ENCODE results near the gene ASGR1. TPM values are rescaled to one million over a fixed set of nuclear protein-coding genes. Genes with fewer than 3 reads are reported as not detected.

ASGR1 gene
- under 1 TPM in 1 of 2 donors, not detected in 1; 0.95 TPM for total RNA-seq

- peak within 1 kb of the TSS; percentile 47 for H3K4me3 Mint-ChIP-seq
Observed at GRCh38 chr17:7179317-7180254, at the start of gene ASGR1. Gene ASGR1, minus strand, starts transcription at chr17:7179370. Its CDS starts 807 bp downstream, at chr17:7178563.

GRCh38 chr17:7228920-7229319, 49.8 kb upstream of the ASGR1 start:
- no peaks in the 10 kb centered on the region for H3K27me3 Mint-ChIP-seq
- peaks cover 10% of the 10 kb centered on the region for H3K36me3 Mint-ChIP-seq
- H3K4me3 Mint-ChIP-seq, result no peak overlapping the region
- H3K9me3 Mint-ChIP-seq, result no peaks in the 10 kb centered on the region
- H3K4me1 Mint-ChIP-seq (ENCODE audit: low read depth in 2 of 2), result peaks cover 18 to 20% of the 10 kb centered on the region in 2 donors
- H3K27ac Mint-ChIP-seq, result no peak overlapping the region
- ATAC-seq (no peak), DNase-seq (ENCODE audit: low spot score) (no peak)

More at GRCh38 chr17:7179317-7180254, at the start of gene ASGR1:
- Mint-ChIP-seq H3K9me3 (no peaks in the 10 kb centered on the region), H3K27ac (no peak within 1 kb of the TSS), H3K27me3 (peaks cover 6 to 8% of the 10 kb centered on the region in 2 donors), H3K36me3 (no peaks in the 10 kb centered on the region), H3K4me1 (ENCODE audit: low read depth in 2 of 2) (peaks cover 6 to 7% of the 10 kb centered on the region in 2 donors)
- ATAC-seq (no peak), DNase-seq (ENCODE audit: low spot score) (no peak)

GRCh38 chr17:7226721-7227710, 47.8 kb upstream of the ASGR1 start:
- DNase-seq (ENCODE audit: low spot score), result no peak
- Mint-ChIP-seq H3K27ac (no peak overlapping the region), H3K4me1 (ENCODE audit: low read depth in 2 of 2) (peaks cover 3 to 12% of the 10 kb centered on the region in 2 donors), H3K4me3 (no peak overlapping the region), H3K9me3 (no peaks in the 10 kb centered on the region), H3K36me3 (peaks cover 6% of the 10 kb centered on the region), H3K27me3 (no peaks in the 10 kb centered on the region)
- ATAC-seq, result no peak

- Mint-ChIP-seq H3K9me3 (no peaks in the 10 kb centered on the region), H3K27ac (no peak overlapping the region), H3K4me3 (no peak overlapping the region), H3K36me3 (peaks cover 4% of the 10 kb centered on the region), H3K4me1 (ENCODE audit: low read depth in 2 of 2) (peaks cover 8 to 19% of the 10 kb centered on the region in 2 donors), H3K27me3 (no peaks in the 10 kb centered on the region)
- DNase-seq (ENCODE audit: low spot score), result no peak
- ATAC-seq, result peak in 1 of 2 donors; percentile 5
Observed at GRCh38 chr17:7225711-7226331, 46.7 kb upstream of the ASGR1 start.

GRCh38 chr17:7224661-7225111, 45.5 kb upstream of the ASGR1 start:
- Mint-ChIP-seq H3K9me3 (no peaks in the 10 kb centered on the region), H3K27me3 (no peaks in the 10 kb centered on the region), H3K27ac (no peak overlapping the region), H3K4me1 (ENCODE audit: low read depth in 2 of 2) (peaks cover 15 to 26% of the 10 kb centered on the region in 2 donors), H3K36me3 (peaks cover 4% of the 10 kb centered on the region), H3K4me3 (no peak overlapping the region)
- no peak for DNase-seq (ENCODE audit: low spot score)
- no peak for ATAC-seq

- no peak overlapping the region for H3K27ac Mint-ChIP-seq
- ATAC-seq (no peak), DNase-seq (ENCODE audit: low spot score) (no peak)
- no peaks in the 10 kb centered on the region for H3K9me3 Mint-ChIP-seq
- H3K4me3 Mint-ChIP-seq, result no peak overlapping the region
- peaks cover 4% of the 10 kb centered on the region for H3K36me3 Mint-ChIP-seq
- H3K27me3 Mint-ChIP-seq, result no peaks in the 10 kb centered on the region
- peaks cover 21 to 32% of the 10 kb centered on the region in 2 donors for H3K4me1 Mint-ChIP-seq (ENCODE audit: low read depth in 2 of 2)
Observed at GRCh38 chr17:7224110-7224509, 44.9 kb upstream of the ASGR1 start.

GRCh38 chr17:7223375-7223774, 44.2 kb upstream of the ASGR1 start:
- H3K36me3 Mint-ChIP-seq, result peaks cover 4% of the 10 kb centered on the region
- H3K27me3 Mint-ChIP-seq, result no peaks in the 10 kb centered on the region
- H3K4me1 Mint-ChIP-seq (ENCODE audit: low read depth in 2 of 2), result peaks cover 28 to 36% of the 10 kb centered on the region in 2 donors
- no peak for DNase-seq (ENCODE audit: low spot score)
- no peak for ATAC-seq
- H3K4me3 Mint-ChIP-seq, result no peak overlapping the region
- H3K27ac Mint-ChIP-seq, result no peak overlapping the region
- H3K9me3 Mint-ChIP-seq, result no peaks in the 10 kb centered on the region

GRCh38 chr17:7222972-7223292, 43.8 kb upstream of the ASGR1 start:
- Mint-ChIP-seq H3K27ac (no peak overlapping the region), H3K36me3 (peaks cover under 1% of the 10 kb centered on the region), H3K4me3 (no peak overlapping the region), H3K4me1 (ENCODE audit: low read depth in 2 of 2) (peaks cover 28 to 36% of the 10 kb centered on the region in 2 donors), H3K27me3 (no peaks in the 10 kb centered on the region), H3K9me3 (no peaks in the 10 kb centered on the region)
- ATAC-seq (no peak), DNase-seq (ENCODE audit: low spot score) (no peak)

GRCh38 chr17:7222093-7222971, 43.2 kb upstream of the ASGR1 start:
- Mint-ChIP-seq H3K27me3 (no peaks in the 10 kb centered on the region), H3K27ac (no peak overlapping the region)
- ATAC-seq, result no peak

GRCh38 chr17:7221278-7222092, 42.3 kb upstream of the ASGR1 start:
- DNase-seq (ENCODE audit: low spot score) (no peak), ATAC-seq (no peak)
- no peaks in the 10 kb centered on the region for H3K9me3 Mint-ChIP-seq
- H3K4me1 Mint-ChIP-seq (ENCODE audit: low read depth in 2 of 2), result peaks cover 29 to 39% of the 10 kb centered on the region in 2 donors
- peak overlapping the region; percentile 93 for H3K4me3 Mint-ChIP-seq
- H3K27ac Mint-ChIP-seq, result peak overlapping the region; percentile 98
- H3K27me3 Mint-ChIP-seq, result no peaks in the 10 kb centered on the region
- H3K36me3 Mint-ChIP-seq, result no peaks in the 10 kb centered on the region

More at GRCh38 chr17:7222093-7222971, 43.2 kb upstream of the ASGR1 start:
- Mint-ChIP-seq H3K4me1 (ENCODE audit: low read depth in 2 of 2) (peaks cover 28 to 36% of the 10 kb centered on the region in 2 donors), H3K36me3 (no peaks in the 10 kb centered on the region), H3K9me3 (no peaks in the 10 kb centered on the region), H3K4me3 (peak overlapping the region; percentile 93)
- no peak for DNase-seq (ENCODE audit: low spot score)

GRCh38 chr17:7220593-7221277, 41.6 kb upstream of the ASGR1 start:
- H3K27me3 Mint-ChIP-seq, result no peaks in the 10 kb centered on the region
- peak in 1 of 2 donors; percentile 37 for ATAC-seq
- peak overlapping the region; percentile 98 for H3K27ac Mint-ChIP-seq
- peak overlapping the region; percentile 93 for H3K4me3 Mint-ChIP-seq
- peaks cover 37 to 46% of the 10 kb centered on the region in 2 donors for H3K4me1 Mint-ChIP-seq (ENCODE audit: low read depth in 2 of 2)
- no peaks in the 10 kb centered on the region for H3K9me3 Mint-ChIP-seq
- DNase-seq (ENCODE audit: low spot score), result no peak
- no peaks in the 10 kb centered on the region for H3K36me3 Mint-ChIP-seq

All from natural killer cell treated with Interleukin-12 subunit alpha and Interleukin-12 subunit beta and Interleukin-15 and Interleukin-18, amount 100 ng/mL, for 72 hours (primary cell).